ENCODE measurements around the gene PTH.

DNA sequence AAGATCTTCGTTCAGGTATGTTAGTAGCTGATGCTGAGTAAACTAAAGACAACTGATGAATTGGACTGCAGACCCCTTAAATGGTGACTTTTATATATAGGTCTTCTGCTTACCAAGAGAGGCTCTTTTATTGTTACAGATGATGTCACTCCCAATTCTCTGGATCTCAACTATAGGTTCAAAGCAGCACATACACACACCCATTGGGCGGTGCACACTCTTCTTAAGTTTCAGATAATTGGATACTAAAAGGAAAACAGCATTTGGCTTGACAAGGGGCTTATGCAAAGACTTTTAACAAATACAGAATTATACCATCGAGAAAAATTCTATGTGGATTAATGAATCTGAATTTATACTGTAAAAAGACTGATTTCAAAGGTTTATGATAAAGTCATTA, at the start of gene PTH:
- TF ChIP-seq CTCF (IDR thresholded peaks at IDR 0.05) (no peak), POLR2A (IDR thresholded peaks at IDR 0.05) (no peak), POLR2AphosphoS5 (IDR thresholded peaks at IDR 0.05) (no peak)

All from transverse colon (tissue), 4 donors.